Neural progenitor cell (in vitro differentiated cells): ENCODE results near the gene TMEM273.

Source experiments
- EZH2 ChIP-seq: fragments of 200-600 bp; sonication (generic); IDR thresholded peaks from 2 replicates; pipeline ENCODE4 v1.6.1; 2017; ENCODE audit warnings: antibody characterized with exemption, mild to moderate bottlenecking, moderate library complexity
- TF ChIP-seq, protein P1 (sequence below): fragments of 200-600 bp; sonication (generic); IDR thresholded peaks from 2 replicates; pipeline ENCODE4 v1.5.1; 2017; ENCODE audit warnings: antibody characterized with exemption, mild to moderate bottlenecking

GRCh38 chr10:49143249-49143648, 44.9 kb downstream of the TMEM273 start:
- TF ChIP-seq, protein P1, sequence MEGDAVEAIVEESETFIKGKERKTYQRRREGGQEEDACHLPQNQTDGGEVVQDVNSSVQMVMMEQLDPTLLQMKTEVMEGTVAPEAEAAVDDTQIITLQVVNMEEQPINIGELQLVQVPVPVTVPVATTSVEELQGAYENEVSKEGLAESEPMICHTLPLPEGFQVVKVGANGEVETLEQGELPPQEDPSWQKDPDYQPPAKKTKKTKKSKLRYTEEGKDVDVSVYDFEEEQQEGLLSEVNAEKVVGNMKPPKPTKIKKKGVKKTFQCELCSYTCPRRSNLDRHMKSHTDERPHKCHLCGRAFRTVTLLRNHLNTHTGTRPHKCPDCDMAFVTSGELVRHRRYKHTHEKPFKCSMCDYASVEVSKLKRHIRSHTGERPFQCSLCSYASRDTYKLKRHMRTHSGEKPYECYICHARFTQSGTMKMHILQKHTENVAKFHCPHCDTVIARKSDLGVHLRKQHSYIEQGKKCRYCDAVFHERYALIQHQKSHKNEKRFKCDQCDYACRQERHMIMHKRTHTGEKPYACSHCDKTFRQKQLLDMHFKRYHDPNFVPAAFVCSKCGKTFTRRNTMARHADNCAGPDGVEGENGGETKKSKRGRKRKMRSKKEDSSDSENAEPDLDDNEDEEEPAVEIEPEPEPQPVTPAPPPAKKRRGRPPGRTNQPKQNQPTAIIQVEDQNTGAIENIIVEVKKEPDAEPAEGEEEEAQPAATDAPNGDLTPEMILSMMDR = no peak
- no peak for TF ChIP-seq EZH2
